Suppressor macrophage (primary cell): ENCODE data around the gene KIF9.
"Not testable (repeated sequence)": the region's sequence is repeated elsewhere in the genome, so short reads cannot be mapped to it uniquely, and the experiment has no call there.

ENCODE experiments used
- DNase-seq, 4 experiments: peaks; one replicate each; pipeline ENCODE4 v3.0.0-alpha.2; 2020 to 2022
- total RNA-seq, 17 experiments: gene quantifications; one replicate each; lab custom pipeline; 2026; ENCODE audit warnings: mixed read lengths in 6 of 17, inconsistent platforms in 3 of 17; lab: John Stamatoyannopoulos, UW

Gene KIF9, protein sequence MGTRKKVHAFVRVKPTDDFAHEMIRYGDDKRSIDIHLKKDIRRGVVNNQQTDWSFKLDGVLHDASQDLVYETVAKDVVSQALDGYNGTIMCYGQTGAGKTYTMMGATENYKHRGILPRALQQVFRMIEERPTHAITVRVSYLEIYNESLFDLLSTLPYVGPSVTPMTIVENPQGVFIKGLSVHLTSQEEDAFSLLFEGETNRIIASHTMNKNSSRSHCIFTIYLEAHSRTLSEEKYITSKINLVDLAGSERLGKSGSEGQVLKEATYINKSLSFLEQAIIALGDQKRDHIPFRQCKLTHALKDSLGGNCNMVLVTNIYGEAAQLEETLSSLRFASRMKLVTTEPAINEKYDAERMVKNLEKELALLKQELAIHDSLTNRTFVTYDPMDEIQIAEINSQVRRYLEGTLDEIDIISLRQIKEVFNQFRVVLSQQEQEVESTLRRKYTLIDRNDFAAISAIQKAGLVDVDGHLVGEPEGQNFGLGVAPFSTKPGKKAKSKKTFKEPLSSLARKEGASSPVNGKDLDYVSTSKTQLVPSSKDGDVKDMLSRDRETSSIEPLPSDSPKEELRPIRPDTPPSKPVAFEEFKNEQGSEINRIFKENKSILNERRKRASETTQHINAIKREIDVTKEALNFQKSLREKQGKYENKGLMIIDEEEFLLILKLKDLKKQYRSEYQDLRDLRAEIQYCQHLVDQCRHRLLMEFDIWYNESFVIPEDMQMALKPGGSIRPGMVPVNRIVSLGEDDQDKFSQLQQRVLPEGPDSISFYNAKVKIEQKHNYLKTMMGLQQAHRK
- 0.54 to 5.5 (median 2.6) reads per million in 17 experiments for total RNA-seq

GRCh38 chr3:47282424-47283192 is at the start of gene KIF9, which contains the start of gene KLHL18:
Gene KIF9, minus strand, starts transcription at chr3:47282799. Its CDS starts 5,425 bp downstream, at chr3:47277374.
Gene KLHL18, plus strand, starts transcription at chr3:47282944. Its CDS starts 22 bp downstream, at chr3:47282966.
- peak; percentile 93 to 98 (median 97) for DNase-seq

DNA sequence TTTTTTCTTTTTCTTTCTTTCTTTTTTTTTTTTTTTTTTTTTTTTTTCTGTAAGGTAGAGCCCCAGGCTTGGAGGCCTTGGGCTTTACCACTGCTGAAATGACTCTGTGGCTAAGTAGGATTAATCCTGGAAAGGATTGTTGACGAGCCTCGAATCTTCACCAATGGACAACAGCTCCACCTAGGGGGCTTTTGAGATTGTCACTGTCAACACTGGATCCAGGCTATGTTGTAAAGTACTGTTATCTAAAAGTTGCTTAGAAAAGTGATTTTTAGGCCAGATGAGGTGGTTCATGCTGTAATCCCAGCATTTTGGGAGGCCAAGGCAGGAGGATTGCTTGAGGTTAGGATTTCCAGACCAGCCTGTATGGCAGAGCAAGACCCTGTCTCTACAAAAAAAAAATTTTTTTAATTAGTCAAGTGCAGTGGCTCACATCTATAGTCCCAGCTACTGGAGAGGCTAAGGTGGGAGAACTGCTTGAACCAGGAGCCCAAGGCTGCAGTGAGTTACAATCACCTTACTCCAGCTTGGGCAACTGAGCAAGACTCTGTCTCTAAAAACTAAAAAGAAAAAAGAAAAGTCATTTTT is 41.8 kb upstream of the KIF9 start:
- peak; percentile 75 to 87 (median 80) for DNase-seq

DNA sequence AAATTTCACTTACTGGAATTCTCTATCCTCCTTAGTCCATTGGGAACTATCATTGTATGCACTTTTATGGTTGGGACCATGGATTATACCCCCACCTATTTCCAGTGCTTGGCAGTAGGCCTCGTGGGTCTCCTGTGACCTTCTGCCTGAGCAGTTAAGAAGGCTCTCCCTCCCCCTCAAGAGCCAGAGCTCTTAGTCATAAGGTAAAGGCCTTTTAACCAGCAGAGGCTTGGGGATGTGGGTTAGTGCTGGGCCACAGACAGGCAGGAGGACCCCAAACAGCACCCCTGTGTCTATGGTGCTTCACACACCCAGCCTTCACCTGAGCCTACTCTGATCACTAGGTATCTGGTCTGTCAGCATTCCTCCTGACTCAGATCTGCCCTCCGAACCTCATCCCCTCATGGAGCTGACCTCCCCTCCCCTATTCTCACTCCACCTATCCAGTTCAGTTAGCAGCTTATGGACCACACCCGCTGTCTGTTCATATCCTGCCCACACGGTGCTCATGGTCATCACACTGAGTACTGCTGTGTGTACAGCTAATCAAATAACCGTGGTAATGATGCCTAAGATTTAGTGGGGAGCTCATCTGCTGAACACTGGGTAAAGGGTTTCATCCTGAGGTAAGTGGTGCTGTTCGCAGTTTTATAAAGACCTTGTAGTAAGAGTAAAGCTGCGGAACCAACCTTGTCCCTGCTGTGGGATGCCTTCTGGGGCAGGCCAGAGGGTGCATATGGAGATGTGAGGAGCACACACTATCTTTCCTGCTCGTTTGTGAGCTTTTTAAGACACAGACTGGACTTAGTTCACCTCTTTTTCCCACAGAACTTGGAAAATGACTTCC is 41.1 kb upstream of the KIF9 start:
- DNase-seq, result no peak

DNA sequence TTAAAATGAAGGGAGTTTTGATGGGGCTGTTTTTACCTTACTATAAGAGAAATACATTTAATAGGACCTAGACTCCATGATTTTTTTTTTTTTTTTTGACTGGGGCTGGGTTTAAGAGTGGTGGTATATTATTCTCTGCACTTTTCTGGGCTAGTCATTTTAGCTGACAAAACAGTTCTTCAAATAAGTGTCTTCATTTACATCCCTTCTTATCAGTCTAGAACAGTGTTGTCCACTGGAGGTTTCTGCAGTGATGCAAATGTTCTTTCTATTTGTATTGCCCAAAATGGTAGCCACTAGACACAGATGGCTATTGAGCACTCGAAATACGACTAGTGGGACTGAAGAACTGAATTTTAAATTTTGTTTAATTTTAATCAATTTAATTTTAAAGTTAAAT is 37.4 kb upstream of the KIF9 start:
- DNase-seq, result no peak

- no peak for DNase-seq
Measured at GRCh38 chr3:47318916-47319315, 36.3 kb upstream of the KIF9 start.

GRCh38 chr3:47316151-47316550 is 33.6 kb upstream of the KIF9 start:
- not testable (repeated sequence) for DNase-seq

DNA sequence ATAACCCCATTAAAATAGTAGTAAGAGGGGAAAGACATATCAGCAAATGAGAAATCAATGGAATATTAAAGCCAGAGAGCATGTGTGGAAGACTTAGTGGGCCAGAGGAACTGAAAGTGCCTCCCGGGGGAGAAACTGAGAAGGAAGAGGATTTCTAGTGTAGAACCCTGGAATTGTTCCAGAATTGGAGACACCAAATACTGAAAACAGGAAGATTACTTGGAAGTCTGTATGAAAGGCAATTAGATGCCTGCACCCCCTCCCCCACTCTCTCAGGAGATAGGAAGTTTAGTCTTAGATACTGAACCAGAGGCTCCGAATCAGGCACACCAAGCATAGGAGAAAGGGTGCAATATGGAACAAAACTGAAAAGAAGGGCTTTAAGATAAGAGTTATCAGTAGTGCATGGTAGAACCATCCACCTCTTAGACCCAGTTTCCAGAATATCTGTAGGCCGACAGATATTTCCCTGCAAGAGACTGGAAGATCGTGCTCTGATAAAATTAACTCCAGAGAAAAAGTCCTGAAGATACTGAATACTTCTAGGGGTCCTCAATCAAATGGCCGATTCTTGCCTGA is 32.6 kb upstream of the KIF9 start:
- DNase-seq, result peak; percentile 64 to 88 (median 78)

- DNase-seq, result no peak
Measured at GRCh38 chr3:47314056-47314764, 31.6 kb upstream of the KIF9 start.

DNA sequence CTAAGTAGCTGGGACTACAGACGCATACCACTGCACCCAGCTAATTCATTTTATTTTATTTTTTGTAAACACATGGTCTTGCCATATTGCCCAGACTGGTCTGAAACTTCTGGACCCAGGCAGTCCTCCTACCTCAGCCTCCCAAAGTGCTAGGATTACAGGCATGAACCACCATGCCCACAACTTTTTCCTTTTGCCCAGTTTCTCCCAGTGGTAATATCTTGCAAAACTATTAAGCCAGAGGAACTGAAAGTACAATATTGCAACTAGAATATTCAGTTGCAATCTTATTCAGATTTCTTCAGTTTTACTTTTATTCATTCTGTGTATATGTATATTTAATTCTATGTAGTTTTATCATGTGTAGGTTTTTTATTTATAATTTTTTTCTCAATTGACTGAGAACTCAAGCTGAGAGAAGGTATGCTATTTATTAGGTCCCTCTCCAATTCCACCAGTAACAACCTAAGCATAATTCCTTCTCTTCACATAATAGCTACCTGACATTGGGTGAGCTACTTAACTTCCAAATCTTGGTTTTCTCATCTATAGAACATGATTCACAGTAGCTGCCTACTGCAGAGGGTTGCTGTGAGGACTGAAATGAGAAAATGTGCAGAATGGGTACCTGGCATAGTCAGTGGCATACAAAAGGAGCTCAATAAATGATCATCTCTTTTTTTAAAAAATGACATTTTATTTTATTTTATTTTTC is 30.9 kb upstream of the KIF9 start:
- DNase-seq, result peak; percentile 17 to 69 (median 55)

- no peak for DNase-seq
Measured at GRCh38 chr3:47310391-47310790, 27.8 kb upstream of the KIF9 start.

DNA sequence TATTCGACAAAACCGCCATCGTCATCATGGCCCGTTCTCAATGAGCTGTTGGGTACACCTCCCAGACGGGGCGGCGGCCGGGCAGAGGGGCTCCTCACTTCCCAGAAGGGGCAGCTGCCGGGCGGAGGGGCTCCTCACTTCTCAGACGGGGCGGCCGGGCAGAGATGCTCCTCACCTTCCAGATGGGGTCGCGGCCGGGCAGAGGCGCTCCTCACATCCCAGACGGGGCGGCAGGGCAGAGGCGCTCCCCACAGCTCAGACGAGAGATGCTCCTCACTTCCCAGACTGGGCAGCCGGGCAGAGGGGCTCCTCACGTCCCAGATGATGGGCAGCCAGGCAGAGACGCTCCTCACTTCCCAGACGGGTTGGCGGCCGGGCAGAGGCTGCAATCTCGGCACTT is 26.6 kb upstream of the KIF9 start:
- DNase-seq, result not testable (repeated sequence)

GRCh38 chr3:47306022-47306421 is 23.4 kb upstream of the KIF9 start:
- no peak for DNase-seq

DNA sequence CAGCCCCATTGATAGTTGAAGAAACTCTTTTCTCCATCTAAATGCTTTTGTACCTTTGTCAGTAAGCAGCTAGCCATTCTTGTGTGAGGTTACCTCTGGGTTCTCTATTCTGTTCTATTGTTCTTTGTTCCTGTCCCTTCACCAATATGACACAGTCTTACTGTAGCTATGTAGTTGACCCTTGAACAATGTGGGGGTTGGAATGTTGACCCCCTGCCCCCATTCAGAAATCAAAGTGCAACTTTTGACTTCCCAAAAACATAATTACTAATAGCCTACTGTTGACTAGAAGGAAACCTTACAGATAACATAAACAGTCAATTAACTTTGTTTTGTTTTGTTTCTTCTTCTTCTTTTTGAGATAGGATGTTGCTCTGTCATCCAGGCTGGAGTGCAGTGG is 18.9 kb upstream of the KIF9 start:
- no peak for DNase-seq

- peak in 3 of 4 experiments; percentile 45 to 52 (median 51) for DNase-seq
Measured at GRCh38 chr3:47299381-47300318, 17.1 kb upstream of the KIF9 start.

- no peak for DNase-seq
Measured at GRCh38 chr3:47298439-47298838, 15.8 kb upstream of the KIF9 start.

DNA sequence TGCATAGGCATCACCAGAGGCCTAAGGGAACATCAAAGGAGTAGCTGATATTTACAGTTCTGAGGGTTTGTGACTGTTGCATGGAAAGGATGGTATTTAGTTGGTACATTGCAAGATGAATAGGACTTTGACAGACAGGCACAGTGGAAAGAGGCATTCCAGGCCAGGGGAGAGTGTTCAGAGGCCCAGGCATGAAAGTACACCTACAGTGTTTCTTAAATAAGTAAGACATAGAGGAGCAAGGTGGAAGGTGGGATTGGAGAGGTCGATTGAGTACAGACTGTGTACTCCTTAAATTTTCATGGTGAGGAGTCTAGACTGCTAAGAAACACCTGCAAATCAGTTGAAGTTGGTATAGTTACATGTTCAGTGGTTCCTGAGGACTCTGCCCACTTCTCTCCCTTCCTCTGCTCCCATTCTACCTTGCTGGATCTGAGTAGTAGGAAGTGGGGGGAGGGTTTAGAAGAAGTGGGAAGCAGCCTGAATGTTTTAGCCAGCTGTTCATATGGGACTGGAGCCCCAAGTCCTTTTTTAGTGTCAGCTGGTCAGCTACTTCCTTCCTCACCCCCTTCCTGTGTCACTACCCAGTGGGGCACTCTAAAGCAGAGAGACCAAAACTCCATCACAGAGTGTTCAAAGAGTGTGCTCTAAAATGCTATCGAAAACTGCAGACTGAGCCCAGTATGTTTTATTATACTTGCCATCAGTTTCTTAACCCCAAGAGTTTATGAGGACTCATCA is 14.1 kb upstream of the KIF9 start:
- peak in 3 of 4 experiments; percentile 30 to 50 (median 41) for DNase-seq

- DNase-seq, result no peak
Measured at GRCh38 chr3:47295976-47296375, 13.4 kb upstream of the KIF9 start.

DNA sequence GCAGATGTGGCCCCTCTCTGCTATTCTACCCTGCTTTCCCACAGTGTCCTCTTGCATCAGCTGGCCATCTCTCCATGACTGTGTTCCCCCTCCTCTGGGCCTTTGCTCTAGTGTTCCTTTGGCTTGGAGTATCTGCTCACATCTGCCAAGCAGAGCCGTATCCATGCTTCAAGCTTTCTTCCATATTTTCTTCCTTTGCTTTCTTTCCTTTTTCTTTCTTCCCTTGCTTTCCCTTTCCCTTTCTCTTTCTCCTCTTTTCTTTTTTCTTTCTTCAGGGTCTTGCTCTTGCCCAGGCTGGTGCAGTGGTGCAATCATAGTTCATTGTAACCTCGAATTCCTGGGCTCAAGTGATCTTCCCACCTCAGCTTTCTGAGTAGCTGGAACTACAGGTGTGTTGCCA is 12.7 kb upstream of the KIF9 start:
- DNase-seq, result no peak
